H9 (cell line): Measurements from ENCODE around the gene PYROXD2. TPM values are rescaled to one million over a fixed set of nuclear protein-coding genes. Genes with fewer than 3 reads are reported as not detected.
"Not testable (repeated sequence)": the region's sequence is repeated elsewhere in the genome, so short reads cannot be mapped to it uniquely, and the experiment has no call there.

Experiments used
- DNase-seq: peaks from one replicate; pipeline ENCODE4 v3.0.0-alpha.2; 2017
- H2AFZ ChIP-seq: one replicate; pipeline ENCODE4 v1.6.1; 2013; ENCODE audit warnings: mild to moderate bottlenecking, low read length, control low read depth, moderate library complexity
- H2AK5ac ChIP-seq: 2 replicates; pipeline ENCODE4 v1.6.1; 2013; ENCODE audit warnings: low read length, control low read depth, mixed read lengths; ENCODE audit not compliant: insufficient read length
- H2BK120ac ChIP-seq: one replicate; pipeline ENCODE4 v1.6.1; 2013; ENCODE audit warnings: low read depth, mild to moderate bottlenecking, low read length, control low read depth, inconsistent platforms; ENCODE audit not compliant: poor library complexity, severe bottlenecking
- H2BK12ac ChIP-seq: 2 replicates; pipeline ENCODE4 v1.6.1; 2013; ENCODE audit warnings: low read length, control low read depth, mixed read lengths, low read depth; ENCODE audit not compliant: insufficient read length
- H2BK15ac ChIP-seq: 2 replicates; pipeline ENCODE4 v1.6.1; 2013; ENCODE audit warnings: low read depth, low read length, control low read depth
- H2BK20ac ChIP-seq: one replicate; pipeline ENCODE4 v1.6.1; 2013; ENCODE audit warnings: low read depth, mild to moderate bottlenecking, low read length, control low read depth, inconsistent platforms; ENCODE audit not compliant: poor library complexity, severe bottlenecking
- H2BK5ac ChIP-seq: 2 replicates; pipeline ENCODE4 v1.6.1; 2013; ENCODE audit warnings: low read length, control low read depth, mixed read lengths; ENCODE audit not compliant: insufficient read length
- H3K14ac ChIP-seq: 2 replicates; pipeline ENCODE4 v1.6.1; 2013; ENCODE audit warnings: low read length, control low read depth; ENCODE audit not compliant: insufficient read depth
- H3K18ac ChIP-seq: 2 replicates; pipeline ENCODE4 v1.6.1; 2013; ENCODE audit warnings: low read depth, mild to moderate bottlenecking, mixed read lengths, low read length, control low read depth; ENCODE audit not compliant: insufficient read length
- H3K23ac ChIP-seq: 2 replicates; pipeline ENCODE4 v1.6.1; 2013; ENCODE audit warnings: low read length, control low read depth, mixed read lengths, low read depth; ENCODE audit not compliant: insufficient read length
- H3K23me2 ChIP-seq: 2 replicates; pipeline ENCODE4 v1.6.1; 2013; ENCODE audit warnings: low read depth, mild to moderate bottlenecking, mixed read lengths, low read length, control low read depth; ENCODE audit not compliant: insufficient read length, poor library complexity, severe bottlenecking
- H3K27ac ChIP-seq: 2 replicates; pipeline ENCODE4 v1.5.1; 2013; ENCODE audit warnings: low read length, control low read depth, mixed read lengths, low read depth; ENCODE audit not compliant: insufficient read length
- H3K27me3 ChIP-seq: 2 replicates; pipeline ENCODE4 v1.6.1; 2013; ENCODE audit warnings: low read length, control low read depth, inconsistent platforms; ENCODE audit not compliant: insufficient read depth
- H3K4ac ChIP-seq: 2 replicates; pipeline ENCODE4 v1.6.1; 2013; ENCODE audit warnings: low read depth, mild to moderate bottlenecking, control low read depth, inconsistent platforms, low read length, moderate library complexity
- H3K4me1 ChIP-seq: 2 replicates; pipeline ENCODE4 v1.6.1; 2013; ENCODE audit warnings: low read length, control low read depth, inconsistent platforms; ENCODE audit not compliant: insufficient read depth
- H3K4me2 ChIP-seq: 2 replicates; pipeline ENCODE4 v1.6.1; 2013; ENCODE audit warnings: low read length, control low read depth, mixed read lengths; ENCODE audit not compliant: insufficient read length, insufficient read depth
- H3K56ac ChIP-seq: 2 replicates; pipeline ENCODE4 v1.6.1; 2013; ENCODE audit warnings: low read depth, mild to moderate bottlenecking, mixed read lengths, low read length, control low read depth; ENCODE audit not compliant: insufficient read length
- H3K79me1 ChIP-seq: 2 replicates; pipeline ENCODE4 v1.6.1; 2013; ENCODE audit warnings: low read depth, mild to moderate bottlenecking, moderate library complexity, low read length, control low read depth, inconsistent platforms; ENCODE audit not compliant: insufficient read depth, poor library complexity, severe bottlenecking
- H3K79me2 ChIP-seq: 2 replicates; pipeline ENCODE4 v1.6.1; 2013; ENCODE audit warnings: low read length, control low read depth, inconsistent platforms; ENCODE audit not compliant: insufficient read depth
- H3K9ac ChIP-seq: 2 replicates; pipeline ENCODE4 v1.6.1; 2013; ENCODE audit warnings: low read length, control low read depth, mixed read lengths; ENCODE audit not compliant: insufficient read length; ENCODE audit errors: extremely low read depth
- H3K9me3 ChIP-seq: one replicate; pipeline ENCODE4 v1.6.1; 2013; ENCODE audit warnings: low read depth, low read length, inconsistent platforms; ENCODE audit not compliant: control insufficient read depth
- H3T11ph ChIP-seq: one replicate; pipeline ENCODE4 v1.6.1; 2013; ENCODE audit warnings: mild to moderate bottlenecking, low read length, control low read depth, inconsistent platforms
- H4K20me1 ChIP-seq: one replicate; pipeline ENCODE4 v1.6.1; 2013; ENCODE audit not compliant: control insufficient read depth, insufficient read length, insufficient read depth
- H4K5ac ChIP-seq: 2 replicates; pipeline ENCODE4 v1.6.1; 2013; ENCODE audit warnings: low read depth, mild to moderate bottlenecking, mixed read lengths, low read length, control low read depth; ENCODE audit not compliant: insufficient read length
- H4K8ac ChIP-seq: replicated peaks from 2 replicates; pipeline ENCODE4 v1.6.1; 2013; ENCODE audit warnings: low read length, control low read depth, mixed read lengths, low read depth; ENCODE audit not compliant: insufficient read length
- H4K91ac ChIP-seq: 2 replicates; pipeline ENCODE4 v1.6.1; 2013; ENCODE audit warnings: low read depth, mild to moderate bottlenecking, moderate library complexity, mixed read lengths, low read length, control low read depth; ENCODE audit not compliant: insufficient read length
- H3K27ac Mint-ChIP-seq, 3 experiments: 2 replicates in 2 of 3; 3 replicates in 1 of 3; pipeline ENCODE4 v1.8.0; 2020 to 2021; ENCODE audit warnings: mixed read lengths in 3 of 3, mild to moderate bottlenecking in 1 of 3, moderate library complexity in 1 of 3
- H3K27me3 Mint-ChIP-seq: 2 replicates; pipeline ENCODE4 v1.8.0; 2021; ENCODE audit warnings: low read depth, mild to moderate bottlenecking, moderate library complexity, mixed read lengths
- H3K36me3 Mint-ChIP-seq, 3 experiments: 2 replicates in 2 of 3; 3 replicates in 1 of 3; pipeline ENCODE4 v1.8.0; 2020 to 2021; ENCODE audit warnings: low read depth in 3 of 3, mixed read lengths in 3 of 3; ENCODE audit not compliant: insufficient read depth in 1 of 3
- H3K4me1 Mint-ChIP-seq, 2 experiments: 2 replicates each; pipeline ENCODE4 v1.8.0; 2020; ENCODE audit warnings: mixed read lengths in 2 of 2
- H3K4me3 Mint-ChIP-seq, 2 experiments: 2 replicates in 1 of 2; 3 replicates in 1 of 2; pipeline ENCODE4 v1.8.0; 2020 to 2021; ENCODE audit warnings: mild to moderate bottlenecking in 2 of 2, mixed read lengths in 2 of 2, moderate library complexity in 1 of 2
- H3K9me3 Mint-ChIP-seq, 2 experiments: 2 replicates in 1 of 2; 3 replicates in 1 of 2; pipeline ENCODE4 v1.8.0; 2020; ENCODE audit warnings: mild to moderate bottlenecking in 2 of 2, mixed read lengths in 2 of 2, moderate library complexity in 1 of 2
- WGBS: extraction: QIAGEN DNeasy Blood & Tissue Kit; methylation state at CpG from one replicate; pipeline ENCODE4 v1.1.7; 2013; ENCODE audit warnings: missing lambda C conversion rate, low lambda C conversion rate, mixed read lengths; ENCODE audit not compliant: insufficient read length; ENCODE audit errors: extremely low coverage; 5-methylcytosine and 5-hydroxymethylcytosine counted together
- total RNA-seq: library from RNA; stranded (reverse); gene quantifications from 2 replicates; pipeline ENCODE4 v1.2.1, GENCODE V29; 2021
- TF ChIP-seq, protein P1 (sequence below): fragments of 200-600 bp; sonication (generic); conservative IDR thresholded peaks from 3 replicates; pipeline ENCODE4 v1.8.0; 2021; ENCODE audit warnings: antibody characterized with exemption, mild to moderate bottlenecking

PYROXD2 gene
- total RNA-seq, 1 experiment from 2014 or later, result 5.3 TPM

DNA sequence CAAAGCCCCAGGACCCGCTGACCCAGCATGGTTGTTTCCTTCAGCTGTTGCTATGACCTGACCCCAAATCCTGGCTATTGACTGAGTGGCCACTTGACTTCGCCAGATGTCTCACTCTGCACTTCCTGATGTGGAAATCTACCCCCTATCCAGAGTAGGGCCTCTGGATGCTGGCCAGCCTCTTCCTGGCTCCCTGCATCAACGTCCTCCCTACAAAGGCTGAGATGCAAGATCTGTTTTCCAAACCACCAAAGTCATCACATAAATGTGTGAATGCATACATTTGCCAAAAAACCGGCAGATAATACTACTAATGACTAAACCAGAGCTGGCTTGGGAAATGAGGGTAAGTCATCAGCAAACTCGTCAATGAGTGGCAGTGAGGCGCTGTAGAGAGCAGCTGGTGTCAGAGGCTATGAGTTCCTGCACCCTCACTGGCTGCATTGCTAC is 70.4 kb downstream of the PYROXD2 start:
- Histone ChIP-seq H3K27ac (no peak overlapping the region), H3K27me3 (no peaks in the 10 kb centered on the region), H2AFZ (no peak overlapping the region), H4K91ac (no peak overlapping the region), H4K5ac (no peak overlapping the region), H3K4me2 (no peak overlapping the region), H3K4me1 (no peaks in the 10 kb centered on the region), H2BK12ac (no peak overlapping the region), H3K4ac (no peak overlapping the region), H3K79me1 (no peaks in the 10 kb centered on the region), H4K20me1 (no peaks in the 10 kb centered on the region), H3T11ph (no peak overlapping the region), H3K56ac (no peak overlapping the region), H4K8ac (no peak overlapping the region), H3K9me3 (no peaks in the 10 kb centered on the region), H3K9ac (no peak overlapping the region), H3K79me2 (no peaks in the 10 kb centered on the region), H3K23ac (no peak overlapping the region), H2BK15ac (no peak overlapping the region), H3K23me2 (no peaks in the 10 kb centered on the region), H2BK5ac (no peak overlapping the region), H2BK20ac (no peak overlapping the region), H3K14ac (no peak overlapping the region), H2BK120ac (no peak overlapping the region), H2AK5ac (no peak overlapping the region), H3K18ac (no peak overlapping the region)
- peaks cover 9% of the 10 kb centered on the region for H3K27me3 Mint-ChIP-seq
- H3K27ac Mint-ChIP-seq, result 0 out of 7 replicates have a peak overlapping the region, but pooled peaks of 1 of the 3 experiments have one; percentile 27
- H3K4me3 Mint-ChIP-seq, result no peak overlapping the region
- H3K9me3 Mint-ChIP-seq, result peaks cover 15% of the 10 kb centered on the region in 2 experiments
- no CpG with 5 or more reads among the region's 6 CpGs for WGBS
- H3K4me1 Mint-ChIP-seq, result peaks cover 0 to 6% of the 10 kb centered on the region in 2 experiments; a peak in 1 of 4 replicates
- DNase-seq, result no peak
- TF ChIP-seq, protein P1, sequence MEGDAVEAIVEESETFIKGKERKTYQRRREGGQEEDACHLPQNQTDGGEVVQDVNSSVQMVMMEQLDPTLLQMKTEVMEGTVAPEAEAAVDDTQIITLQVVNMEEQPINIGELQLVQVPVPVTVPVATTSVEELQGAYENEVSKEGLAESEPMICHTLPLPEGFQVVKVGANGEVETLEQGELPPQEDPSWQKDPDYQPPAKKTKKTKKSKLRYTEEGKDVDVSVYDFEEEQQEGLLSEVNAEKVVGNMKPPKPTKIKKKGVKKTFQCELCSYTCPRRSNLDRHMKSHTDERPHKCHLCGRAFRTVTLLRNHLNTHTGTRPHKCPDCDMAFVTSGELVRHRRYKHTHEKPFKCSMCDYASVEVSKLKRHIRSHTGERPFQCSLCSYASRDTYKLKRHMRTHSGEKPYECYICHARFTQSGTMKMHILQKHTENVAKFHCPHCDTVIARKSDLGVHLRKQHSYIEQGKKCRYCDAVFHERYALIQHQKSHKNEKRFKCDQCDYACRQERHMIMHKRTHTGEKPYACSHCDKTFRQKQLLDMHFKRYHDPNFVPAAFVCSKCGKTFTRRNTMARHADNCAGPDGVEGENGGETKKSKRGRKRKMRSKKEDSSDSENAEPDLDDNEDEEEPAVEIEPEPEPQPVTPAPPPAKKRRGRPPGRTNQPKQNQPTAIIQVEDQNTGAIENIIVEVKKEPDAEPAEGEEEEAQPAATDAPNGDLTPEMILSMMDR, result no peak
- peaks cover 9 to 15% (median 12%) of the 10 kb centered on the region in 3 experiments; a peak in 6 of 7 replicates for H3K36me3 Mint-ChIP-seq

DNA sequence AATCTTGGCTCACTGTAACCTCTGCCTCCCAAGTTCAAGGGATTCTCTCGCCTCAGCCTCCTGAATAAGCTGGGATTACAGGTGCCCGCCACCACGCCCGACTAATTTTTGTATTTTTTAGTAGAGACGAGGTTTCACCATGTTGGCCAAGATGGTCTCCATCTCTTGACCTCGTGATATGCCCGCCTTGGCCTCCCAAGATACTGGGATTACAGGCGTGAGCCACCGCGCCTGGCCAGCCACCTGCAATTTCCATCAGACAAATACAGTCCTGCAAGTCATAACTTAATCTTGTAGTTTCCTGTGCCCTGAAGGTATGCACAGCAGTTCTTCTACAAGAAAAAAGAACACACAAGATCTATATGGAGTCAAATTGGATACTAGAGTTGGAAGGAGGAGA is 73.3 kb downstream of the PYROXD2 start:
- H2BK15ac ChIP-seq, H3K18ac ChIP-seq, H3K27ac Mint-ChIP-seq, H3K14ac ChIP-seq, H3K27me3 Mint-ChIP-seq, H3K4ac ChIP-seq, H3K9ac ChIP-seq, H2BK20ac ChIP-seq, H3K79me1 ChIP-seq, H4K8ac ChIP-seq, H3K56ac ChIP-seq, H2BK120ac ChIP-seq, H4K20me1 ChIP-seq, H3T11ph ChIP-seq, H3K4me1 ChIP-seq, H3K9me3 Mint-ChIP-seq, H2AK5ac ChIP-seq, H3K4me1 Mint-ChIP-seq, H3K23me2 ChIP-seq, H3K4me3 Mint-ChIP-seq, H2BK12ac ChIP-seq, H3K79me2 ChIP-seq, H4K5ac ChIP-seq, H3K9me3 ChIP-seq, DNase-seq, H3K4me2 ChIP-seq, H3K27me3 ChIP-seq, H2AFZ ChIP-seq, H3K27ac ChIP-seq, H4K91ac ChIP-seq, H3K23ac ChIP-seq, H2BK5ac ChIP-seq, H3K36me3 Mint-ChIP-seq: not testable (repeated sequence)
- no CpG with 5 or more reads among the region's 10 CpGs for WGBS
